Measurements from ENCODE around the gene TMPRSS6. TPM values are rescaled to one million over a fixed set of nuclear protein-coding genes. Genes with fewer than 3 reads are reported as not detected.

TMPRSS6 gene
- total RNA-seq, 2 donors from 2014 or later, result 0.22 to 0.31 TPM

GRCh38 chr22:37021041-37021440 lies 88.5 kb downstream of the TMPRSS6 start:
- Mint-ChIP-seq H3K27ac (no peak overlapping the region), H3K9me3 (no peaks in the 10 kb centered on the region), H3K27me3 (ENCODE audit: insufficient read depth) (no peaks in the 10 kb centered on the region), H3K36me3 (ENCODE audit: low read depth) (peaks cover 33% of the 10 kb centered on the region), H3K4me3 (peak overlapping the region; percentile 92), H3K4me1 (peaks cover 6% of the 10 kb centered on the region)
- Histone ChIP-seq H3K9ac (ENCODE audit: extremely low read depth, low read length, poor library complexity, severe bottlenecking) (no peak overlapping the region), H3K9me3 (ENCODE audit: control insufficient read depth, low read length) (no peaks in the 10 kb centered on the region), H3K27me3 (ENCODE audit: control insufficient read depth, insufficient read depth, low read length, poor library complexity, severe bottlenecking) (no peaks in the 10 kb centered on the region), H3K36me3 (ENCODE audit: control insufficient read depth, insufficient read depth, low read length) (peaks cover 32% of the 10 kb centered on the region), H3K4me1 (ENCODE audit: control insufficient read depth, insufficient read depth, low read length) (peaks cover 11% of the 10 kb centered on the region), H3K4me3 (ENCODE audit: low read length) (no peak overlapping the region), H3K27ac (ENCODE audit: low read depth, low read length) (no peak overlapping the region)
- TF ChIP-seq, protein P1, sequence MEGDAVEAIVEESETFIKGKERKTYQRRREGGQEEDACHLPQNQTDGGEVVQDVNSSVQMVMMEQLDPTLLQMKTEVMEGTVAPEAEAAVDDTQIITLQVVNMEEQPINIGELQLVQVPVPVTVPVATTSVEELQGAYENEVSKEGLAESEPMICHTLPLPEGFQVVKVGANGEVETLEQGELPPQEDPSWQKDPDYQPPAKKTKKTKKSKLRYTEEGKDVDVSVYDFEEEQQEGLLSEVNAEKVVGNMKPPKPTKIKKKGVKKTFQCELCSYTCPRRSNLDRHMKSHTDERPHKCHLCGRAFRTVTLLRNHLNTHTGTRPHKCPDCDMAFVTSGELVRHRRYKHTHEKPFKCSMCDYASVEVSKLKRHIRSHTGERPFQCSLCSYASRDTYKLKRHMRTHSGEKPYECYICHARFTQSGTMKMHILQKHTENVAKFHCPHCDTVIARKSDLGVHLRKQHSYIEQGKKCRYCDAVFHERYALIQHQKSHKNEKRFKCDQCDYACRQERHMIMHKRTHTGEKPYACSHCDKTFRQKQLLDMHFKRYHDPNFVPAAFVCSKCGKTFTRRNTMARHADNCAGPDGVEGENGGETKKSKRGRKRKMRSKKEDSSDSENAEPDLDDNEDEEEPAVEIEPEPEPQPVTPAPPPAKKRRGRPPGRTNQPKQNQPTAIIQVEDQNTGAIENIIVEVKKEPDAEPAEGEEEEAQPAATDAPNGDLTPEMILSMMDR (conservative IDR thresholded peaks at IDR 0.05), result no peak
- DNase-seq, result no peak
- 92 to 100% methylated on average over 2 to 5 of the region's 5 CpGs for WGBS, 2 experiments (ENCODE audit: insufficient coverage in 1 of 2, insufficient read length in 1 of 2)

GRCh38 chr22:37020192-37020479 lies 89.4 kb downstream of the TMPRSS6 start:
- no peaks in the 10 kb centered on the region for H3K27me3 ChIP-seq (ENCODE audit: control insufficient read depth, insufficient read depth, low read length, poor library complexity, severe bottlenecking)
- H3K36me3 ChIP-seq (ENCODE audit: control insufficient read depth, insufficient read depth, low read length), result peaks cover 23% of the 10 kb centered on the region
- peak overlapping the region; percentile 73 for H3K27ac ChIP-seq (ENCODE audit: low read depth, low read length)
- peak overlapping the region; percentile 87 for H3K4me3 ChIP-seq (ENCODE audit: low read length)
- WGBS, 2 experiments (ENCODE audit: insufficient coverage in 1 of 2, insufficient read length in 1 of 2), result 12 to 18% methylated on average over 2 to 5 of the region's 5 CpGs
- TF ChIP-seq, protein P1 (conservative IDR thresholded peaks at IDR 0.05), result no peak
- H3K27ac Mint-ChIP-seq, result peak overlapping the region; percentile 89
- H3K9me3 ChIP-seq (ENCODE audit: control insufficient read depth, low read length), result no peaks in the 10 kb centered on the region
- H3K27me3 Mint-ChIP-seq (ENCODE audit: insufficient read depth), result no peaks in the 10 kb centered on the region
- H3K36me3 Mint-ChIP-seq (ENCODE audit: low read depth), result peaks cover 24% of the 10 kb centered on the region
- no peak for DNase-seq
- H3K4me1 ChIP-seq (ENCODE audit: control insufficient read depth, insufficient read depth, low read length), result peaks cover 11% of the 10 kb centered on the region
- H3K4me1 Mint-ChIP-seq, result peaks cover 12% of the 10 kb centered on the region
- H3K9ac ChIP-seq (ENCODE audit: extremely low read depth, low read length, poor library complexity, severe bottlenecking), result peak overlapping the region; percentile 73
- no peaks in the 10 kb centered on the region for H3K9me3 Mint-ChIP-seq
- H3K4me3 Mint-ChIP-seq, result peak overlapping the region; percentile 92

GRCh38 chr22:37019309-37020191 lies 90.0 kb downstream of the TMPRSS6 start, which contains the start of the genes MPST and TST:
MPST (plus strand) TSS chr22:37019742; CDS start chr22:37019837, 95 bp downstream.
TST (minus strand) TSS chr22:37019447; CDS start chr22:37018732, 715 bp downstream.
- peaks cover 15% of the 10 kb centered on the region for H3K4me1 Mint-ChIP-seq
- no peaks in the 10 kb centered on the region for H3K27me3 Mint-ChIP-seq (ENCODE audit: insufficient read depth)
- Histone ChIP-seq H3K9ac (ENCODE audit: extremely low read depth, low read length, poor library complexity, severe bottlenecking) (peak within 1 kb of the TSS; percentile 73), H3K4me1 (ENCODE audit: control insufficient read depth, insufficient read depth, low read length) (peaks cover 11% of the 10 kb centered on the region), H3K27ac (ENCODE audit: low read depth, low read length) (peak within 1 kb of the TSS; percentile 73), H3K27me3 (ENCODE audit: control insufficient read depth, insufficient read depth, low read length, poor library complexity, severe bottlenecking) (no peaks in the 10 kb centered on the region), H3K36me3 (ENCODE audit: control insufficient read depth, insufficient read depth, low read length) (peaks cover 18% of the 10 kb centered on the region), H3K4me3 (ENCODE audit: low read length) (peak within 1 kb of the TSS; percentile 87), H3K9me3 (ENCODE audit: control insufficient read depth, low read length) (no peaks in the 10 kb centered on the region)
- H3K4me3 Mint-ChIP-seq, result peak within 1 kb of the TSS; percentile 92
- DNase-seq, result peak; percentile 88
- H3K27ac Mint-ChIP-seq, result peak within 1 kb of the TSS; percentile 89
- TF ChIP-seq, protein P1 (conservative IDR thresholded peaks at IDR 0.05), result peak; percentile 44
- peaks cover 19% of the 10 kb centered on the region for H3K36me3 Mint-ChIP-seq (ENCODE audit: low read depth)
- H3K9me3 Mint-ChIP-seq, result no peaks in the 10 kb centered on the region
- 0% methylated on average over 25 to 104 of the region's 107 CpGs for WGBS, 2 experiments (ENCODE audit: insufficient coverage in 1 of 2, insufficient read length in 1 of 2)

All from endodermal cell (in vitro differentiated cells).